Measurements from ENCODE around the gene NPFF. TPM values are rescaled to one million over a fixed set of nuclear protein-coding genes. Genes with fewer than 3 reads are reported as not detected.

The NPFF gene
- total RNA-seq, 2 donors from 2014 or later = not detected

- Histone ChIP-seq H3K27ac (ENCODE audit: low read depth, low read length) (no peak overlapping the region), H3K4me3 (ENCODE audit: low read length) (no peak overlapping the region), H3K9ac (ENCODE audit: extremely low read depth, low read length, poor library complexity, severe bottlenecking) (no peak overlapping the region), H3K9me3 (ENCODE audit: control insufficient read depth, low read length) (no peaks in the 10 kb centered on the region), H3K4me1 (ENCODE audit: control insufficient read depth, insufficient read depth, low read length) (peaks cover 15% of the 10 kb centered on the region), H3K36me3 (ENCODE audit: control insufficient read depth, insufficient read depth, low read length) (peaks cover 52% of the 10 kb centered on the region), H3K27me3 (ENCODE audit: control insufficient read depth, insufficient read depth, low read length, poor library complexity, severe bottlenecking) (no peaks in the 10 kb centered on the region)
- 92 to 96% methylated on average over 15 to 17 of the region's 17 CpGs for WGBS, 2 experiments (ENCODE audit: insufficient coverage in 1 of 2, insufficient read length in 1 of 2)
- TF ChIP-seq CTCF (conservative IDR thresholded peaks at IDR 0.05) = no peak
- peaks cover 2% of the 10 kb centered on the region for H3K27me3 Mint-ChIP-seq (ENCODE audit: insufficient read depth)
- H3K27ac Mint-ChIP-seq = peak overlapping the region; percentile 22
- no peaks in the 10 kb centered on the region for H3K9me3 Mint-ChIP-seq
- no peak overlapping the region for H3K4me3 Mint-ChIP-seq
- H3K36me3 Mint-ChIP-seq (ENCODE audit: low read depth) = peaks cover 36% of the 10 kb centered on the region
- peaks cover 17% of the 10 kb centered on the region for H3K4me1 Mint-ChIP-seq
- DNase-seq = peak; percentile 79
These were observed 20.4 kb downstream of the NPFF start for GRCh38 chr12:53486736-53487487.

GRCh38 chr12:53485955-53486735 lies 21.1 kb downstream of the NPFF start:
- Histone ChIP-seq H3K9ac (ENCODE audit: extremely low read depth, low read length, poor library complexity, severe bottlenecking) (no peak overlapping the region), H3K4me3 (ENCODE audit: low read length) (no peak overlapping the region), H3K27me3 (ENCODE audit: control insufficient read depth, insufficient read depth, low read length, poor library complexity, severe bottlenecking) (no peaks in the 10 kb centered on the region), H3K36me3 (ENCODE audit: control insufficient read depth, insufficient read depth, low read length) (peaks cover 60% of the 10 kb centered on the region), H3K9me3 (ENCODE audit: control insufficient read depth, low read length) (no peaks in the 10 kb centered on the region), H3K4me1 (ENCODE audit: control insufficient read depth, insufficient read depth, low read length) (peaks cover 18% of the 10 kb centered on the region), H3K27ac (ENCODE audit: low read depth, low read length) (no peak overlapping the region)
- TF ChIP-seq CTCF (conservative IDR thresholded peaks at IDR 0.05) = no peak
- Mint-ChIP-seq H3K4me1 (peaks cover 20% of the 10 kb centered on the region), H3K4me3 (no peak overlapping the region), H3K9me3 (no peaks in the 10 kb centered on the region), H3K27ac (no peak overlapping the region), H3K27me3 (ENCODE audit: insufficient read depth) (peaks cover 2% of the 10 kb centered on the region), H3K36me3 (ENCODE audit: low read depth) (peaks cover 40% of the 10 kb centered on the region)
- peak; percentile 69 for DNase-seq
- 95% methylated on average over 3 to 10 of the region's 10 CpGs for WGBS, 2 experiments (ENCODE audit: insufficient coverage in 1 of 2, insufficient read length in 1 of 2)

- Histone ChIP-seq H3K4me1 (ENCODE audit: control insufficient read depth, insufficient read depth, low read length) (peaks cover 18% of the 10 kb centered on the region), H3K9me3 (ENCODE audit: control insufficient read depth, low read length) (no peaks in the 10 kb centered on the region), H3K4me3 (ENCODE audit: low read length) (no peak overlapping the region), H3K36me3 (ENCODE audit: control insufficient read depth, insufficient read depth, low read length) (peaks cover 70% of the 10 kb centered on the region), H3K27me3 (ENCODE audit: control insufficient read depth, insufficient read depth, low read length, poor library complexity, severe bottlenecking) (no peaks in the 10 kb centered on the region), H3K9ac (ENCODE audit: extremely low read depth, low read length, poor library complexity, severe bottlenecking) (no peak overlapping the region), H3K27ac (ENCODE audit: low read depth, low read length) (no peak overlapping the region)
- H3K36me3 Mint-ChIP-seq (ENCODE audit: low read depth) = peaks cover 49% of the 10 kb centered on the region
- H3K27me3 Mint-ChIP-seq (ENCODE audit: insufficient read depth) = no peaks in the 10 kb centered on the region
- whole genome bisulfite sequencing, 2 experiments (ENCODE audit: insufficient coverage in 1 of 2, insufficient read length in 1 of 2) = 95% methylated on average over 8 to 10 of the region's 10 CpGs
- DNase-seq = peak; percentile 63
- TF ChIP-seq CTCF (conservative IDR thresholded peaks at IDR 0.05) = no peak
- H3K4me1 Mint-ChIP-seq = peaks cover 25% of the 10 kb centered on the region
- peak overlapping the region; percentile 21 for H3K27ac Mint-ChIP-seq
- H3K4me3 Mint-ChIP-seq = no peak overlapping the region
- no peaks in the 10 kb centered on the region for H3K9me3 Mint-ChIP-seq
These were observed 22.4 kb downstream of the NPFF start for GRCh38 chr12:53484686-53485575.

Data from endodermal cell (in vitro differentiated cells).